Suprapubic skin (tissue), 3 donors: Measurements from ENCODE around the gene STK38L.

Source experiments
- CTCF ChIP-seq, 2 donors: fragments of 200-600 bp in 1 of 2; fragments of 450-650 bp in 1 of 2; sonication (generic) in 1 of 2; IDR thresholded peaks; one replicate each; pipeline ENCODE4 v1.5.1; 2016 to 2019; ENCODE audit warnings: antibody characterized with exemption in 2 of 2, mild to moderate bottlenecking in 1 of 2, moderate library complexity in 1 of 2
- EP300 ChIP-seq: sonication (generic); formaldehyde crosslinking; IDR thresholded peaks from one replicate; pipeline ENCODE4 v1.6.1; 2017; ENCODE audit warnings: antibody characterized with exemption
- POLR2A ChIP-seq, 2 donors: fragments of 450-650 bp; IDR thresholded peaks; one replicate each; pipeline ENCODE4 v1.6.1; 2017; ENCODE audit warnings: antibody characterized with exemption in 2 of 2, mild to moderate bottlenecking in 2 of 2, moderate library complexity in 2 of 2

GRCh38 chr12:27338473-27338872, 94.4 kb downstream of the STK38L start:
- no peak for TF ChIP-seq POLR2A (IDR thresholded peaks at IDR 0.05)
- TF ChIP-seq CTCF (IDR thresholded peaks at IDR 0.05) = no peak
- no peak for TF ChIP-seq EP300
